ENCODE data around the gene MSX2.

Gene MSX2

DNA sequence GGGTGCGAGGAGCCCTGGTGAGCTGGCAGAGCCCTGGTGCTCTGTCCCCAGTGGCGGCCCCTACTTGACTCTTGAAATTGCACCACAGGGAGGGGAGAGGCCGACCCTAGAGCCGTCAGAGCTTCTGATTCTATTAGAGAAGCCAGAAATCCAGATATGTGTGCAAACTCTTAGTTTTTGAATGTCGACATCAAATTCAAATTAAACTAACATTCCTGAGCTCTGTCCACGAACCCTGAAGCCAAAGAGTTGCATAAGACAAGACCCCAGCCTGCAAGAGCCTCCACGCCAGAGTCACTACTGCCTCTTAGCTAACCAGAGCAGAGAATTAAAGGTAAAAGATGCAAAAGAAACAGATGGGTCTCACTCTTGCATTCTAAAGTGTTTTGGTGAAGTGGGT lies 29.8 kb upstream of the MSX2 start (continued):
- TF ChIP-seq GLIS2 (tag by site-specific recombination; IDR thresholded peaks at IDR 0.05) (no peak), ZNF24 (tag by site-specific recombination; IDR thresholded peaks at IDR 0.05) (no peak), ZNF76 (tag by site-specific recombination; IDR thresholded peaks at IDR 0.05; ENCODE audit: borderline replicate concordance, low read depth) (no peak), ZNF626 (tag by site-specific recombination; IDR thresholded peaks at IDR 0.05) (no peak), ZNF114 (tag by site-specific recombination; IDR thresholded peaks at IDR 0.05) (no peak)

DNA sequence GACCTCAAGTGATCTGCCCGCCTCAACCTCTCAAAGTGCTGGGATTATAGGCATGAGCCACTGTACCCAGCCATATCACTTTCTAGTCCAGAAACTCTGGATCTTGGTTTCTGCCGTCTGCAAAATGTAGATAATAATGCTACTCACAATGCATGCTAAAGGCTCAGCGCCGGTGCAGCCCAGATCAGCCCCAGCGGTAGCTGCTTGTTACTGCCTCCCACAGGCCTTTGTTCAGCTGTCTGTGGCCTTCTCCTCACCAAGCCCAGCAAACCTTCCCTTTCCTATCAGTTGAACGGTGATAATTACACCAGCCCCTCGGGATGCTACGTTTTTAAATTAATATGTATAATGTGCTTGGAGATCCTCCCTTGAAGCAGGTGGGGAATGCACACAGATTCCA lies 26.2 kb upstream of the MSX2 start:
- ChIA-PET POLR2A (no interaction called here), CTCF (interaction anchor here (0.6 to 1.4 kb wide), 3 partner anchors 151 to 353 kb away, joined by 3 read pairs; no protein-coding TSS in a partner anchor)
- TF ChIP-seq ZNF416 (tag by site-specific recombination; IDR thresholded peaks at IDR 0.05) (no peak), ZFP41 (tag by site-specific recombination; IDR thresholded peaks at IDR 0.05; ENCODE audit: borderline replicate concordance) (no peak), ZBTB21 (tag by site-specific recombination; IDR thresholded peaks at IDR 0.05) (no peak), TCF7L2 (IDR thresholded peaks at IDR 0.05; ENCODE audit: borderline replicate concordance, low read depth, low read length) (no peak), ZNF157 (tag by site-specific recombination; IDR thresholded peaks at IDR 0.05) (no peak), ZNF560 (tag by site-specific recombination; IDR thresholded peaks at IDR 0.05; ENCODE audit: borderline replicate concordance) (no peak), ZNF37A (tag by site-specific recombination; IDR thresholded peaks at IDR 0.05) (no peak), KLF16 (tag by site-specific recombination; IDR thresholded peaks at IDR 0.05) (no peak), ZNF266 (tag by site-specific recombination; IDR thresholded peaks at IDR 0.05; ENCODE audit: low read depth) (no peak), ZNF555 (tag by site-specific recombination; conservative IDR thresholded peaks at IDR 0.05) (no peak), ZNF138 (tag by site-specific recombination; IDR thresholded peaks at IDR 0.05; ENCODE audit: borderline replicate concordance) (no peak), ZNF514 (tag by site-specific recombination; IDR thresholded peaks at IDR 0.05) (no peak), ZNF341 (tag by site-specific recombination; IDR thresholded peaks at IDR 0.05; ENCODE audit: low read depth) (no peak), ZNF19 (tag by site-specific recombination; IDR thresholded peaks at IDR 0.05; ENCODE audit: low read depth) (no peak)
- TF ChIP-seq, protein P1, sequence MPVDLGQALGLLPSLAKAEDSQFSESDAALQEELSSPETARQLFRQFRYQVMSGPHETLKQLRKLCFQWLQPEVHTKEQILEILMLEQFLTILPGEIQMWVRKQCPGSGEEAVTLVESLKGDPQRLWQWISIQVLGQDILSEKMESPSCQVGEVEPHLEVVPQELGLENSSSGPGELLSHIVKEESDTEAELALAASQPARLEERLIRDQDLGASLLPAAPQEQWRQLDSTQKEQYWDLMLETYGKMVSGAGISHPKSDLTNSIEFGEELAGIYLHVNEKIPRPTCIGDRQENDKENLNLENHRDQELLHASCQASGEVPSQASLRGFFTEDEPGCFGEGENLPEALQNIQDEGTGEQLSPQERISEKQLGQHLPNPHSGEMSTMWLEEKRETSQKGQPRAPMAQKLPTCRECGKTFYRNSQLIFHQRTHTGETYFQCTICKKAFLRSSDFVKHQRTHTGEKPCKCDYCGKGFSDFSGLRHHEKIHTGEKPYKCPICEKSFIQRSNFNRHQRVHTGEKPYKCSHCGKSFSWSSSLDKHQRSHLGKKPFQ (tag by site-specific recombination; IDR thresholded peaks at IDR 0.05), result no peak
- TF ChIP-seq, protein P2, sequence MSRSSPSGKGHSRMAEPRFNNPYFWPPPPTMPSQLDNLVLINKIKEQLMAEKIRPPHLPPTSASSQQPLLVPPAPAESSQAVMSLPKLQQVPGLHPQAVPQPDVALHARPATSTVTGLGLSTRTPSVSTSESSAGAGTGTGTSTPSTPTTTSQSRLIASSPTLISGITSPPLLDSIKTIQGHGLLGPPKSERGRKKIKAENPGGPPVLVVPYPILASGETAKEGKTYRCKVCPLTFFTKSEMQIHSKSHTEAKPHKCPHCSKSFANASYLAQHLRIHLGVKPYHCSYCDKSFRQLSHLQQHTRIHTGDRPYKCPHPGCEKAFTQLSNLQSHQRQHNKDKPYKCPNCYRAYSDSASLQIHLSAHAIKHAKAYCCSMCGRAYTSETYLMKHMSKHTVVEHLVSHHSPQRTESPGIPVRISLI (tag by site-specific recombination; IDR thresholded peaks at IDR 0.05), result no peak
- no peak overlapping the region for H3K4me3 ChIP-seq (ENCODE audit: low read depth, low read length)
- peaks cover 9% of the 10 kb centered on the region for H3K4me1 ChIP-seq (ENCODE audit: control insufficient read depth, insufficient read depth, low read length)
- no peak overlapping the region for H3K27ac ChIP-seq (ENCODE audit: extremely low read depth, low read depth, low read length)
- H3K36me3 ChIP-seq (ENCODE audit: control insufficient read depth in 2 of 2, insufficient read depth in 1 of 2, low read length in 2 of 2), result no peaks in the 10 kb centered on the region
- no peaks in the 10 kb centered on the region for H3K9me3 ChIP-seq (ENCODE audit: control insufficient read depth, insufficient read depth, low read depth, low read length)

DNA sequence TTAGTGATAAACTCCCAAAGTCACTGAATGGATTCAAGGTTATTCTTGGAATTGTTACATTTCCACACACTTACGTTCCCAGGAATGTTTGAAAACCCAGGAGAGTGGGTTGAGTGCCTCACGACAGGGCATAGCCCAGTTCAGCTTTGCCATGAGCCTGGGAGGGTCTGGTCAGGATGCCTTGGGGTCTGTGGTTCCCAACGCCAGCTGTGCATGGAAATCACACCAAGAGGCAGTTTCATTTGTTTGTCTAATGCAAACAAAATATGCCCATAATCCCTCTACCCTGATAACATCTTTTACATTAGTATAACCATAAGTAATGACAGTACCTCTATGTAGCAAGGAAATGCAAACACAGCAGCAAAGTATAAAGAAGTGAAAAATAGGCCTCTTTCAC lies 25.3 kb upstream of the MSX2 start:
- ChIA-PET CTCF (no interaction called here), POLR2A (interaction anchor here (0.7 kb wide), 1 partner anchor 116 kb away, joined by 3 read pairs; no protein-coding TSS in a partner anchor)
- Histone ChIP-seq H3K4me3 (ENCODE audit: low read depth, low read length) (no peak overlapping the region), H3K27ac (ENCODE audit: extremely low read depth, low read depth, low read length) (no peak overlapping the region), H3K4me1 (ENCODE audit: control insufficient read depth, insufficient read depth, low read length) (peaks cover under 1% of the 10 kb centered on the region), H3K36me3 (ENCODE audit: control insufficient read depth in 2 of 2, insufficient read depth in 1 of 2, low read length in 2 of 2) (no peaks in the 10 kb centered on the region), H3K9me3 (ENCODE audit: control insufficient read depth, insufficient read depth, low read depth, low read length) (no peaks in the 10 kb centered on the region)
- TF ChIP-seq MEIS1 (CRISPR knock-in tag; IDR thresholded peaks at IDR 0.05; ENCODE audit: borderline replicate concordance) (no peak), ZNF529 (tag by site-specific recombination; IDR thresholded peaks at IDR 0.05; ENCODE audit: insufficient replicate concordance) (no peak), HOXA7 (CRISPR knock-in tag; IDR thresholded peaks at IDR 0.05; ENCODE audit: borderline replicate concordance) (no peak), ZFP69B (tag by site-specific recombination; IDR thresholded peaks at IDR 0.05) (no peak), ZXDB (tag by site-specific recombination; IDR thresholded peaks at IDR 0.05) (no peak), ZNF157 (tag by site-specific recombination; IDR thresholded peaks at IDR 0.05) (no peak), ZSCAN30 (tag by site-specific recombination; IDR thresholded peaks at IDR 0.05) (no peak), ZFHX2 (tag by site-specific recombination; conservative IDR thresholded peaks at IDR 0.05) (no peak), ZNF621 (tag by site-specific recombination; IDR thresholded peaks at IDR 0.05) (no peak), ZNF155 (tag by site-specific recombination; IDR thresholded peaks at IDR 0.05) (no peak), SP7 (tag by site-specific recombination; IDR thresholded peaks at IDR 0.05) (no peak), ZNF473 (tag by site-specific recombination; IDR thresholded peaks at IDR 0.05) (no peak)
- TF ChIP-seq, protein P3, sequence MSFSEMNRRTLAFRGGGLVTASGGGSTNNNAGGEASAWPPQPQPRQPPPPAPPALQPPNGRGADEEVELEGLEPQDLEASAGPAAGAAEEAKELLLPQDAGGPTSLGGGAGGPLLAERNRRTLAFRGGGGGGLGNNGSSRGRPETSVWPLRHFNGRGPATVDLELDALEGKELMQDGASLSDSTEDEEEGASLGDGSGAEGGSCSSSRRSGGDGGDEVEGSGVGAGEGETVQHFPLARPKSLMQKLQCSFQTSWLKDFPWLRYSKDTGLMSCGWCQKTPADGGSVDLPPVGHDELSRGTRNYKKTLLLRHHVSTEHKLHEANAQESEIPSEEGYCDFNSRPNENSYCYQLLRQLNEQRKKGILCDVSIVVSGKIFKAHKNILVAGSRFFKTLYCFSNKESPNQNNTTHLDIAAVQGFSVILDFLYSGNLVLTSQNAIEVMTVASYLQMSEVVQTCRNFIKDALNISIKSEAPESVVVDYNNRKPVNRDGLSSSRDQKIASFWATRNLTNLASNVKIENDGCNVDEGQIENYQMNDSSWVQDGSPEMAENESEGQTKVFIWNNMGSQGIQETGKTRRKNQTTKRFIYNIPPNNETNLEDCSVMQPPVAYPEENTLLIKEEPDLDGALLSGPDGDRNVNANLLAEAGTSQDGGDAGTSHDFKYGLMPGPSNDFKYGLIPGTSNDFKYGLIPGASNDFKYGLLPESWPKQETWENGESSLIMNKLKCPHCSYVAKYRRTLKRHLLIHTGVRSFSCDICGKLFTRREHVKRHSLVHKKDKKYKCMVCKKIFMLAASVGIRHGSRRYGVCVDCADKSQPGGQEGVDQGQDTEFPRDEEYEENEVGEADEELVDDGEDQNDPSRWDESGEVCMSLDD (tag by site-specific recombination; IDR thresholded peaks at IDR 0.05), result no peak

Data from HEK293 (cell line).